ENCODE results near the gene GGT5. TPM values are rescaled to one million over a fixed set of nuclear protein-coding genes. Genes with fewer than 3 reads are reported as not detected.

GGT5 gene
- total and polyA plus RNA-seq, 2 of the 13 experiments (the other 11 are each of a cell fraction or from before 2014, with no cell fraction given): 0.69 to 3.1 TPM

DNA sequence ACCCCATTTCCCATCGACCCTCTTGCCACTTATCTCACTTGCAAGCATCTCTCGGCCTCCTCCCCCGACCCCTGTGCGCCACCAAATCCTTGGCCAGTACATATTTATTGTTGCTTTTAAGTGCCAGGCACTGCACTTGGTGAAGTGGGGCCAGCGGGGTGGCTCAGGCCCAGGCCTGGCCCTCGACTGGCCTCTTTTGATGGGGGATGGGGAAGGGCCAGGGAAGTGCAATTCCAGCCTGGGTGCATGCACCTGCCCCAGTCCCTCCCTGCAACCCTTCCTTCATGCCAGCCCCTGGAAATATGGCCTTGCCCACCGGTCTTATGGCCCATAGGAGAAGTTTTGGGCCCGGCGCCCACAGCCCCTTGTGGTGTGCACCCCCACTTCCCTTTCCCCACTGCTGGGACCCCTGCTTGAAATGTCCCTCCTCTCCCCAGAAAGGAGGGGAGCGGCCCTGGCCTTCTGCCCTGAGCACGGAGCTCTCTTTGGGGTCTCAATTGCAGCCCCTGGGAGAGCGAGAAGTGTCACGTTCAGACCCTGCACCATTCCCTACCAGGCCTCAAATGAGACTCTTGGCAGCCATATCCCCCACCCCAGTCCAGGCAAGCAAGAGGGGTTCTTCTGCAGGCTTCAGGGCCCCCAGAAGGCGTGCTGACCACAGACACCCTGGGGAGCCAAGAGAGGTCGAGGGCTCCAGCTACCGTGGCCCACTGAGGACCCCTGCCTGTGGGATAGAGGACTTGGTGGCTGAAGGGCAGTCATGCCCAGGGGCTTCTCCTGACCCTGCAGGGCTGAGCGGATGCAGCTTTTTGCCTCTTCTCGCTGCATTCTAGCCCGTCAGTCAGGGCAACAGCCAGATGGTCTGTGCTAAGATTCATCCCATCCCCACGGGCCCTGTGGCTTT, 62.6 kb downstream of the GGT5 start (continued):
- TF ChIP-seq PBX3 (CRISPR knock-in tag; IDR thresholded peaks at IDR 0.05; ENCODE audit: borderline replicate concordance) (no peak), ZNF552 (CRISPR knock-in tag; IDR thresholded peaks at IDR 0.05; ENCODE audit: borderline replicate concordance) (no peak), ZFP90 (CRISPR knock-in tag; IDR thresholded peaks at IDR 0.05; ENCODE audit: borderline replicate concordance) (no peak), HDAC6 (IDR thresholded peaks at IDR 0.05; ENCODE audit: low read depth, low read length) (no peak), MAFF (IDR thresholded peaks at IDR 0.05; ENCODE audit: low read depth, low read length) (no peak), ZSCAN9 (CRISPR knock-in tag; IDR thresholded peaks at IDR 0.05; ENCODE audit: borderline replicate concordance) (no peak), STAT6 (CRISPR knock-in tag; IDR thresholded peaks at IDR 0.05; ENCODE audit: borderline replicate concordance) (no peak), SALL1 (CRISPR knock-in tag; IDR thresholded peaks at IDR 0.05) (peak; percentile 5; the same call in 1 of the 2 replicates), ATM (IDR thresholded peaks at IDR 0.05; ENCODE audit: borderline replicate concordance) (no peak), ZNF232 (CRISPR knock-in tag; IDR thresholded peaks at IDR 0.05; ENCODE audit: borderline replicate concordance) (no peak), ZFAT (CRISPR knock-in tag; conservative IDR thresholded peaks at IDR 0.05) (no peak), SMC3 (IDR thresholded peaks at IDR 0.05; ENCODE audit: low read length) (peak; percentile 9; the same call in 1 of the 2 replicates), STAG1 (CRISPR knock-in tag; IDR thresholded peaks at IDR 0.05) (peak; percentile 77), SMARCE1 (IDR thresholded peaks at IDR 0.05; ENCODE audit: borderline replicate concordance) (no peak), ZSCAN25 (CRISPR knock-in tag; IDR thresholded peaks at IDR 0.05) (no peak), PITX1 (CRISPR knock-in tag; IDR thresholded peaks at IDR 0.05) (0 out of 2 replicates have a peak, but pooled peaks have one; percentile 17)
- TF ChIP-seq, protein P1, sequence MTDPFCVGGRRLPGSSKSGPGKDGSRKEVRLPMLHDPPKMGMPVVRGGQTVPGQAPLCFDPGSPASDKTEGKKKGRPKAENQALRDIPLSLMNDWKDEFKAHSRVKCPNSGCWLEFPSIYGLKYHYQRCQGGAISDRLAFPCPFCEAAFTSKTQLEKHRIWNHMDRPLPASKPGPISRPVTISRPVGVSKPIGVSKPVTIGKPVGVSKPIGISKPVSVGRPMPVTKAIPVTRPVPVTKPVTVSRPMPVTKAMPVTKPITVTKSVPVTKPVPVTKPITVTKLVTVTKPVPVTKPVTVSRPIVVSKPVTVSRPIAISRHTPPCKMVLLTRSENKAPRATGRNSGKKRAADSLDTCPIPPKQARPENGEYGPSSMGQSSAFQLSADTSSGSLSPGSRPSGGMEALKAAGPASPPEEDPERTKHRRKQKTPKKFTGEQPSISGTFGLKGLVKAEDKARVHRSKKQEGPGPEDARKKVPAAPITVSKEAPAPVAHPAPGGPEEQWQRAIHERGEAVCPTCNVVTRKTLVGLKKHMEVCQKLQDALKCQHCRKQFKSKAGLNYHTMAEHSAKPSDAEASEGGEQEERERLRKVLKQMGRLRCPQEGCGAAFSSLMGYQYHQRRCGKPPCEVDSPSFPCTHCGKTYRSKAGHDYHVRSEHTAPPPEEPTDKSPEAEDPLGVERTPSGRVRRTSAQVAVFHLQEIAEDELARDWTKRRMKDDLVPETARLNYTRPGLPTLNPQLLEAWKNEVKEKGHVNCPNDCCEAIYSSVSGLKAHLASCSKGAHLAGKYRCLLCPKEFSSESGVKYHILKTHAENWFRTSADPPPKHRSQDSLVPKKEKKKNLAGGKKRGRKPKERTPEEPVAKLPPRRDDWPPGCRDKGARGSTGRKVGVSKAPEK (CRISPR knock-in tag; IDR thresholded peaks at IDR 0.05; ENCODE audit: borderline replicate concordance): no peak

All from HepG2 (cell line).